T-helper 17 cell (primary cell): ENCODE results near the gene MYH14. TPM values are rescaled to one million over a fixed set of nuclear protein-coding genes. Genes with fewer than 3 reads are reported as not detected.
"Not testable (repeated sequence)": the region's sequence is repeated elsewhere in the genome, so short reads cannot be mapped to it uniquely, and the experiment has no call there.

Experiments used
- ATAC-seq: fragments of 150-1000 bp; cut with Tn5 transposase; 2 replicates; pipeline ENCODE4 v1.10.0; 2021; ENCODE audit warnings: mild to moderate bottlenecking, moderate library complexity
- DNase-seq, 3 donors: peaks; one replicate each; pipeline versions ENCODE4 v3.0.0 to v3.0.0-alpha.2; 2020 to 2021
- H3K9me3 ChIP-seq: one replicate; pipeline ENCODE4 v1.7.0; 2013; ENCODE audit warnings: low read length, mild to moderate bottlenecking; ENCODE audit not compliant: control insufficient read depth, poor library complexity, severe bottlenecking
- H3K27ac Mint-ChIP-seq: one replicate; pipeline ENCODE4 v1.8.0; 2022; ENCODE audit warnings: mild to moderate bottlenecking, moderate library complexity, mixed read lengths
- H3K27me3 Mint-ChIP-seq: one replicate; pipeline ENCODE4 v1.8.0; 2022; ENCODE audit warnings: mixed read lengths
- H3K36me3 Mint-ChIP-seq: one replicate; pipeline ENCODE4 v1.8.0; 2022; ENCODE audit warnings: low read depth, mixed read lengths
- H3K4me1 Mint-ChIP-seq: one replicate; pipeline ENCODE4 v1.8.0; 2022; ENCODE audit warnings: mild to moderate bottlenecking, mixed read lengths
- H3K4me3 Mint-ChIP-seq: one replicate; pipeline ENCODE4 v1.8.0; 2022; ENCODE audit warnings: mild to moderate bottlenecking, moderate library complexity, mixed read lengths
- total RNA-seq, 4 donors: library from RNA in 2 of 4; stranded (reverse) in 2 of 4; gene quantifications; one replicate each; pipeline ENCODE4 v1.2.3 and lab custom pipeline; 2022 to 2026

The MYH14 gene
- total RNA-seq, 2 donors from 2014 or later: not detected

- Mint-ChIP-seq H3K36me3 (no peaks in the 10 kb centered on the region), H3K27me3 (peaks cover 12% of the 10 kb centered on the region), H3K4me1 (no peaks in the 10 kb centered on the region), H3K27ac (no peak overlapping the region), H3K4me3 (no peak overlapping the region)
- H3K9me3 ChIP-seq: no peaks in the 10 kb centered on the region
- ATAC-seq (no peak), DNase-seq (no peak)
Observed at GRCh38 chr19:50222691-50223438, 19.4 kb downstream of the MYH14 start.

DNA sequence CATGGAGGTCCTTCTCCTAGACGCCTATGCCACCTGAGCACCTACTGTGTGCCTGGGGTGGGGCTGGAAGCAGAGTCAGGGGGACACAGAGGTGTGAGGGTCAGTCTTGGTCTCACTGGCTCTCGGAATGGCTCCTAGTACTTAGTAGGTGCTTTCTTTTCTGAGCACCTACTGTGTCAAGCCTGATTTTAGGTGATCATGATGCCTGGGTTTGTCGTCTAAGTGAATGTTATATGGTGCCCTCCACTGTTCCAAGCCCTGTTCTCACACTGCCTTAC lies 20.0 kb downstream of the MYH14 start:
- no peaks in the 10 kb centered on the region for H3K36me3 Mint-ChIP-seq
- H3K4me1 Mint-ChIP-seq: no peaks in the 10 kb centered on the region
- H3K27ac Mint-ChIP-seq: no peak overlapping the region
- H3K9me3 ChIP-seq: no peaks in the 10 kb centered on the region
- ATAC-seq (no peak), DNase-seq (no peak)
- peaks cover 13% of the 10 kb centered on the region for H3K27me3 Mint-ChIP-seq
- no peak overlapping the region for H3K4me3 Mint-ChIP-seq

DNA sequence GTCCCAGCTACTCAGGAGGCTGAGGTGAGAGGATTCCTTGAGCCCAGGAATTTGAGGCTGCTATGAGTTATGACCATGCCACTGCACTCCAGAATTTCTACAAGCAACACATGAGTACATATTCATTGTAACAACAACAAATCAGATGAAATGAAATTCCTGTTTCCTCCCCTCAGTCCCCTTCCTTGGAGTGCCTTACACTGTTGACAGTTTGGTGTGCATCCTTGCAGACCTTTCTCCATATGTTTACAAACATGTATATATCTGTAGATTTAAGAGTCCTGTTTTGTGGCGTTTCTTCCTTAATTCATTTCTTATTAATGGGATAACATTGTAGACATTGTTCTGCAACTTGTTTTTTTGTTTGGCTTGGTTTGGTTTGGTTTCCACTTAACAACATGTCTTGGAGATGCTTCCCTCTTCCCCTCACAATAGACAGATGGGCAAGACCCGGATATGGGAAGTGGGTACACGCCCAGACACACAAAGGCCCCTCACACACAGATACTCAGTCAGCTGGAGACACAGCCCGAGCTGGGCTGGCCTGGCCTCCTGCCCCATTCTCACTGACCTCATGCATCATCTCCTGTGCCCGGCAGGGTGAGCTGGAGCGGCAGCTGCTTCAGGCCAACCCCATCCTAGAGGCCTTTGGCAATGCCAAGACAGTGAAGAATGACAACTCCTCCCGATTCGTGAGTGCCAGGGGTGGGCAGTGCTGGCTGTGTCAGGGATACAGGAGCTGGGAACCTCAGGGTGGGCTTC lies 21.7 kb downstream of the MYH14 start:
- DNase-seq (no peak), ATAC-seq (no peak)
- H3K4me3 Mint-ChIP-seq: no peak overlapping the region
- peaks cover 3% of the 10 kb centered on the region for H3K4me1 Mint-ChIP-seq
- H3K9me3 ChIP-seq: no peaks in the 10 kb centered on the region
- H3K36me3 Mint-ChIP-seq: no peaks in the 10 kb centered on the region
- peaks cover 25% of the 10 kb centered on the region for H3K27me3 Mint-ChIP-seq
- no peak overlapping the region for H3K27ac Mint-ChIP-seq

GRCh38 chr19:50226536-50226935 lies 23.1 kb downstream of the MYH14 start:
- DNase-seq (no peak), ATAC-seq (no peak)
- Mint-ChIP-seq H3K27ac (no peak overlapping the region), H3K4me1 (peaks cover 3% of the 10 kb centered on the region), H3K27me3 (peaks cover 32% of the 10 kb centered on the region), H3K4me3 (no peak overlapping the region), H3K36me3 (no peaks in the 10 kb centered on the region)
- no peaks in the 10 kb centered on the region for H3K9me3 ChIP-seq

DNA sequence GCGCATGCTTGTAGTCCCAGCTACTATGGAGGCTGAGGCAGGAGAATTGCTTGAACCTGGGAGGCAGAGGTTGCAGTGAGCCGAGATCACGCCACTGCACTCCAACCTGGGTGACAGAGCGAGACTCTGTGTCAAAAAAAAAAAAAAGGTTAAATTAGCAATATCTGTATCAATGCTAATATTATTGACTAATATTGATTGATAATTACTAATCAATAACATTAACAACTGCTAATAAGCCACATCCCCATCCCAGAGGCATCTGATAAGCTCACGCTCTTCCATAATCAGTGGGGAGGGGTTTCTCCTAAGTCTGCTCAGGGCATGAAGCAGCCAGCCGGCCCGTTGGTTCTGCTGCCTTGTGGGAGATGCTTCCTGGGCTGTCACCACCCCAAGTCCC lies 24.7 kb downstream of the MYH14 start:
- peaks cover 19% of the 10 kb centered on the region for H3K27me3 Mint-ChIP-seq
- H3K4me1 Mint-ChIP-seq, H3K9me3 ChIP-seq, H3K36me3 Mint-ChIP-seq, DNase-seq, H3K27ac Mint-ChIP-seq, ATAC-seq, H3K4me3 Mint-ChIP-seq: not testable (repeated sequence)

DNA sequence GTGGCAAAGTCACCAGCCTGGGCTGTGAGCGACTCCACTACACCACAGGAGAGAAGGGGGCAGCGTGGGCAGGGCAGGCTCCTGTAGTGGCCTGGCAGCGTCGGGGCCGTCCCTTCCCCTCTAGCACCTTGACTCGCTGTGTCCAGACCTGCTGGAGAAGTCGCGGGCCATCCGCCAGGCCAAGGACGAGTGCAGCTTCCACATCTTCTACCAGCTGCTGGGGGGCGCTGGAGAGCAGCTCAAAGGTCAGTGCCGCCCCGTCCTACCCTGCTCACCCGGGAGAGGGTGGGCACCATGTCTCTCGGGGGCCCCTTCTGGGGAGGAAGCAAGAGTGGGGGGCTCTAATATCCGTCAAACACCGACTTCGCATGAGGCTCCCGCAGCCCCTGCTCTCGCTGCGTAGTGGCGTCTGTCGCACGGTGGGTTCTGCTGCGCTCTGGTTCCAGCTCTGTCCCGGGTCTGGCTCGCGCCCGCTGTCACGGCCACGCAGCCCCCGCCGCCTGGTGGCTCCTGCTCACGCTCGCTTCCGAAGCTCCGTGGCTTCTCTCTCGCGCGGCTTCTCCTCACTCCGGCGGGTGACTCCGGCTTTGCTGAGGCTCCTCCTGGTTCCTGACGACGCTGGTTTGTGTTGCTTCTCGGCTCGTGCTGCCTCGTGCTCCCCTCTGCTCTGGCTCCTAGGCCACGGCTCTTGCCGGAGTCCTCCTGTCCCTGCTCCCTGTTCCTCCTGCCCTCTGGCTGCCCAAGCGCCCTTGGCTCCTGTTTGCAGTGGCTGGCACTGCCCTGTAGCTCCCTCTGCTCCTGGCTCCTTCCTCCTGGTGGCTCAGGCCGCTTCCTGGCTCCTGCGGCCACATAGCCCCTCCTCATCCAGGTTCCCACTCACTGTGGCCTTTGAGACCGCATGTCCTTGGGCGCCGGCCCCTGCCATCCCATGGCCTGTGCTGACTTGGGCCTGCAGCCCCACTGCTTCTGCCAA lies 27.2 kb downstream of the MYH14 start:
- DNase-seq (no peak), ATAC-seq (no peak)
- H3K27ac Mint-ChIP-seq: no peak overlapping the region
- no peak overlapping the region for H3K4me3 Mint-ChIP-seq
- H3K36me3 Mint-ChIP-seq: no peaks in the 10 kb centered on the region
- H3K27me3 Mint-ChIP-seq: peaks cover 22% of the 10 kb centered on the region
- H3K4me1 Mint-ChIP-seq: peaks cover 3% of the 10 kb centered on the region
- no peaks in the 10 kb centered on the region for H3K9me3 ChIP-seq

- H3K4me1 Mint-ChIP-seq, H3K36me3 Mint-ChIP-seq, H3K9me3 ChIP-seq, H3K4me3 Mint-ChIP-seq, DNase-seq, H3K27ac Mint-ChIP-seq, ATAC-seq: not testable (repeated sequence)
- H3K27me3 Mint-ChIP-seq: peaks cover 25% of the 10 kb centered on the region
Observed at GRCh38 chr19:50231417-50231816, 28.0 kb downstream of the MYH14 start.

DNA sequence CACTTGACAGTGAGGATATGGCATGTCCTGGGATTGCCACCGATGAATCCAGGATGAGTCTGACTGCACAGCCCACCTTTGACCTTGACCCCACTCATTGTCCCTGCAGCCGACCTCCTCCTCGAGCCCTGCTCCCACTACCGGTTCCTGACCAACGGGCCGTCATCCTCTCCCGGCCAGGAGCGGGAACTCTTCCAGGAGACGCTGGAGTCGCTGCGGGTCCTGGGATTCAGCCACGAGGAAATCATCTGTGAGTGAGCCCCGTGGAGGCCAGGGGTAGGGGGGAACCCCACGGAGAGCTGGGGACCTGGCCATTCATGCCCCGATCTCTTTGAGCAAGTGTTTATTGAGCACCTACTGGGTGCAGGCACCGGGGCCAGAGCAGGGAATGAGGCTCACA lies 28.4 kb downstream of the MYH14 start:
- Mint-ChIP-seq H3K4me3 (no peak overlapping the region), H3K27ac (no peak overlapping the region), H3K4me1 (peaks cover 3% of the 10 kb centered on the region), H3K36me3 (no peaks in the 10 kb centered on the region), H3K27me3 (peaks cover 25% of the 10 kb centered on the region)
- ATAC-seq (no peak), DNase-seq (no peak)
- H3K9me3 ChIP-seq: no peaks in the 10 kb centered on the region

DNA sequence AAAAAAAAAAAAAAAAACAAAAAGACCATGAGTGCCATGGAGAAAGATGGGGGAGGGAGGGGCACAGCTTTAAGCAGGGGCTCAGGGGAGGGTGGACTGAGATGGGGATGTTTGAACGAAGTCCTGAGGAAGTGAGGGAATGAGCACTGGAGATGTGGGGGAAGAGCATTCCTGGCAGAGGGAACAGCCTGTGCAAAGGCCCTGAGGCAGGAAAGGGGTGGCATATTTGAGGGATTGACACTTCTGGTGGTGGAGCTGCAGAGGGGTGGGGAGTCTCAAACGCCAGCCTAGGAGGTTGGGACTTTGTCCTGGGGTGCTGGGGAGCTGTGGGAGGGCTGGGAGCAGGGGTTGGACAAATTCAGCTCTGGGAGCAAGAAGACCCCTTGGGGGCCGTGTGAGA lies 29.2 kb downstream of the MYH14 start:
- peaks cover 3% of the 10 kb centered on the region for H3K4me1 Mint-ChIP-seq
- no peaks in the 10 kb centered on the region for H3K9me3 ChIP-seq
- ATAC-seq: no peak
- H3K27ac Mint-ChIP-seq: no peak overlapping the region
- DNase-seq: no peak
- no peak overlapping the region for H3K4me3 Mint-ChIP-seq
- peaks cover 27% of the 10 kb centered on the region for H3K27me3 Mint-ChIP-seq
- no peaks in the 10 kb centered on the region for H3K36me3 Mint-ChIP-seq

DNA sequence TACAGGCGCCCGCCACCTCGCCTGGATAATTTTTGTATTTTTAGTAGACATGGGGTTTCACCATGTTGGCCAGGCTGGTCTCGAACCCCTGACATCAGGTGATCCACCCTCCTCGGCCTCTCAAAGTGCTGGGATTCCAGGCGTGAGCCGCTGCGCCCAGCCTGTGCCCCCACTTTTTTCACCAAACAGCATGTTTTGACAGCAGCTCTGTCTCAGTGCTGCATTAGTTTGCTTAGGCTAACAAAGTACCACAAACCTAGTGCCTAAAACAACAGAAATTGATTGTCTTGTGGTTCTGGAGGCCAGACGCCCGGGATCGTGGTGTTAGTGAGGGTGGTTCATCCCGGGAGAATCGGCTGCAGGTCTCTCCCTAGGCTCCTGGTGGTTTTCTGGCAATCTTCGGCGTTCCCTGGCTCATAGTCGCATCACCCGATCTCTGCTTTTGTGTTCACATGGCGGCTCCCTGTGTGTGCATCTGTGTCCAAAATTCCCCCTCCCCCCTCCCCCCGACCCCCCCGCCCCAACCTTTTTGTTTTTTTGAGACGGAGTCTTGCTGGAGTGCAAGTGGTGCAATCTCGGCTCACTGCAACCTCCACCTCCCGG lies 30.0 kb downstream of the MYH14 start:
- H3K27ac Mint-ChIP-seq: no peak overlapping the region
- no peaks in the 10 kb centered on the region for H3K9me3 ChIP-seq
- no peaks in the 10 kb centered on the region for H3K36me3 Mint-ChIP-seq
- H3K4me1 Mint-ChIP-seq: peaks cover 3% of the 10 kb centered on the region
- DNase-seq: no peak
- H3K27me3 Mint-ChIP-seq: peaks cover 31% of the 10 kb centered on the region
- H3K4me3 Mint-ChIP-seq: no peak overlapping the region
- no peak for ATAC-seq

DNA sequence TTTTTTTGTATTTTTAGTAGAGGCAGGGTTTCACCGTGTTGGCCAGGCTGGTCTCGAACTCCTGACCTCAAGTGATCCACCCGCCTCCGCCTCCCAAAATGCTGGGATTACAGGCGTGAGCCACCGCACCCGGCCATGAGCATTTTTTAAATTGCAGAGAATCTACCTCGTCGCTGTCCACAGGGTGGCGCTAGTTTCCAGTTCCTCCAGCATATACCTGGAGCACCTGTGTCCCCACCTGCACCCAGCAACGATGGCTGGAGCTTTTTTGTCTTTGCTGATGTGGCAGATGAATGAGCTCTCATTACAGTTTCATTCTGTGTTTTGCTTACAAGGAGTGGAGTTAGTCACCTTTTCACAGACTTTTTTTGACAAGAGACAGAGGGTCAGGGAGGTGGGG lies 34.1 kb downstream of the MYH14 start:
- not testable (repeated sequence) for H3K4me1 Mint-ChIP-seq, H3K4me3 Mint-ChIP-seq, H3K27ac Mint-ChIP-seq, H3K9me3 ChIP-seq, ATAC-seq, H3K36me3 Mint-ChIP-seq, DNase-seq
- peaks cover 30% of the 10 kb centered on the region for H3K27me3 Mint-ChIP-seq

GRCh38 chr19:50238043-50238442 lies 34.6 kb downstream of the MYH14 start:
- H3K4me3 Mint-ChIP-seq: no peak overlapping the region

More at GRCh38 chr19:50238043-50238442, 34.6 kb downstream of the MYH14 start:
- DNase-seq (no peak), ATAC-seq (no peak)
- Mint-ChIP-seq H3K27me3 (peaks cover 30% of the 10 kb centered on the region), H3K36me3 (peaks cover 3% of the 10 kb centered on the region), H3K27ac (no peak overlapping the region), H3K4me1 (no peaks in the 10 kb centered on the region)
- H3K9me3 ChIP-seq: no peaks in the 10 kb centered on the region
